Epithelial cell of esophagus (primary cell): ENCODE results near the gene IQSEC3.

ENCODE experiments used
- DNase-seq: peaks from one replicate; pipeline ENCODE4 v3.0.0; 2010; ENCODE audit warnings: low read depth
- H3K4me3 ChIP-seq: 2 replicates; pipeline ENCODE4 v1.5.1; 2011; ENCODE audit warnings: mild to moderate bottlenecking, low read length, control low read depth
- CTCF ChIP-seq: IDR thresholded peaks from 2 replicates; pipeline ENCODE4 v1.5.1; 2011; ENCODE audit warnings: low read depth, mild to moderate bottlenecking, low read length, control low read depth, inconsistent platforms; ENCODE audit not compliant: insufficient read depth; ENCODE audit errors: missing control alignments

IQSEC3 gene

DNA sequence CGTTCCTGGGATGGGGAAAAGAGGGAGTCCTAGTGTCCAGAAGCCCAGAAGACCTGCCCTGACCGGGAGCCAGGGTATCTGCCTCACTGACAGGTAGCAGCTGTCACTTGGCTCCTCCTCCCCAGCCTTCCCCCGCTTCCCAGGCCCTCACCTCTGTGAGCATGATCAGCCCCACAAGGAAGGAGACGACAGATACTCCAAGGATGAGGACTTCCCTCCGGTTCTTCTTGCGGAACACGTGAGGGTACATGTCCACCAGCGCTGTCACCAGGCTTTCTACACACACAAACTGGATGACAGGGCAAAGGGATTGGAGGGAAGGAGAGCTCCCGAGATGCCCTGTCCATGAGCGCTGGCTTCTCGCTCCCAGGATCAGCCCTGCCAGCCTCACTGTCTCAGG lies 157.3 kb downstream of the IQSEC3 start:
- no peak for DNase-seq
- no peak overlapping the region for H3K4me3 ChIP-seq
- no peak for TF ChIP-seq CTCF

DNA sequence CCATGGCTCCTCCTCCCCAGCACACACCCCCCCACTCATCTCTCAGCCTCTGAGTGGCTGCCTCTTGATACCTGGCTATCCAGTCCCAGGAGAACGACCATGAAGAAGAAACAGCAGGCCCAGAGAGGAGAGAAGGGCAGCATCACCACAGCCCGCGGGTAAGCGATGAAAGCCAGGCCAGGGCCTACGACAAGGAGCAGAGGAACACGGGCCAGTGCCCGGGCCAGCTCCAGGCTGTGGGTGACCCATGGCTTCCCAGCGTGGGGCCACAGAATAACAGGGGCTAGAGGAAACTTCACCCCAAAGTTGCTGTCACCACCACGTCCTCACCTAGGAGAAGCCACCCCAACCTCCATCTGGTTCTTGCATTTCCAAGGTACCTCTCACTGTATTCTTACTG lies 157.8 kb downstream of the IQSEC3 start:
- no peak for TF ChIP-seq CTCF
- no peak overlapping the region for H3K4me3 ChIP-seq
- DNase-seq, result no peak

GRCh38 chr12:225012-225411 lies 158.4 kb downstream of the IQSEC3 start:
- H3K4me3 ChIP-seq, result no peak overlapping the region
- DNase-seq, result no peak
- no peak for TF ChIP-seq CTCF

GRCh38 chr12:226401-226800 lies 159.8 kb downstream of the IQSEC3 start:
- TF ChIP-seq CTCF, result no peak
- H3K4me3 ChIP-seq, result no peak overlapping the region
- no peak for DNase-seq

DNA sequence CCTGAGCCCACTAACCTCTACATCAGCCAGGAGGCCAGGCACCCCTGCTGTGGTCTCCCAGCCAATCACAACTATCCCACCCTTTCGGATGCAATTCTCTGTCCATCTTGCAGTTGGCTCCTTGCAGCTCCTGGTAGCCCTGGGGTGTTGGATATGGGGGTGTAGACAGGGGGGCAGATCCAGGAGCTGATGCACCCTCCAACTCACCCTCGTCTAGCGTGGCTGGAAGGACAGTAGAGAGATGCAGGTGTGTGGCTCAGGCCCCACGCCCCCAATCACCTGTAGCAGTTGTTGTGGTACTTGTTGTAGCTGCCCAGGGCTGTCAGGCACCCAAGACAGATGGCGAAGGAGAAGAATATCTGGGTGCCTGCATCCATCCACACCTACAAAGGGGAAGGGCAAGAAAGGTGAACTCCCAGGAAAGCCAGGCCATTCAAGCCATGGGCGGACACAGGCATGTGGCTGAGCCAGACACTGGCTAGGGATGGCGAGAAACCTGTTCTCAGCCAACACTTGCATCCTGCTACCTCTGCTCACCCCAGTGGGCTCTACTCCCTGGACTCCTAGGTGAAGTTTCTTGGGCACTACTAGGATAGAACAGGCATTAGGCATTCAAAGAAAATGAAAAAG lies 160.8 kb downstream of the IQSEC3 start:
- DNase-seq, result no peak
- no peak overlapping the region for H3K4me3 ChIP-seq
- TF ChIP-seq CTCF, result no peak
